Activated CD8-positive, alpha-beta memory T cell treated with anti-CD3 and anti-CD28 coated beads for 24 hours (primary cell): ENCODE results near the gene KLF11.
"Not testable (repeated sequence)": the region's sequence is repeated elsewhere in the genome, so short reads cannot be mapped to it uniquely, and the experiment has no call there.

ENCODE experiments used
- DNase-seq: peaks from one replicate; pipeline ENCODE4 v3.0.0-alpha.2; 2020

Gene KLF11

DNA sequence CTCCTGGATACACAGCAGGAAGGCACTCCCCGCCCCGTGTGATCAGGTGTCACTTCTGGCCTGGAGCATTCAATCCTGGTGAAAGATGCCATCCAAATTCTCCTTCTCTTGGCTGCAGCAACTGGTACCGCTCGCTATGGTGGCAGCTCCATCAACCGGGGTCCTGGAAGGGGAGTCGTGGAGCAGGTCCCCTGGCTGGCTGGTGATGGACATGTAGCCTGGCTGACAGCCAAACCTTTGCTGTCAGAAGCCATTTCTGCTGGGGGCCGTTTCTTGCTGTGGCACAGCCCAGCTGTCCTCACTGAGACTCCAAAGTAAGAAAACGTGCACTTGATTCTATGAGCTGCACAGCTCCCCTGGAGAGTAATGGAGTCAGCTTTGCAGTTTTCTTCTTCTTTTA lies 44.0 kb downstream of the KLF11 start:
- DNase-seq: no peak

- DNase-seq: no peak
Observed at GRCh38 chr2:10089565-10090190, 46.3 kb downstream of the KLF11 start.

- DNase-seq: peak; percentile 67
Observed at GRCh38 chr2:10091182-10091888, 48.0 kb downstream of the KLF11 start.

GRCh38 chr2:10091889-10092244 lies 48.5 kb downstream of the KLF11 start:
- DNase-seq: not testable (repeated sequence)

- DNase-seq: no peak
Observed at GRCh38 chr2:10094271-10094814, 51.0 kb downstream of the KLF11 start.

DNA sequence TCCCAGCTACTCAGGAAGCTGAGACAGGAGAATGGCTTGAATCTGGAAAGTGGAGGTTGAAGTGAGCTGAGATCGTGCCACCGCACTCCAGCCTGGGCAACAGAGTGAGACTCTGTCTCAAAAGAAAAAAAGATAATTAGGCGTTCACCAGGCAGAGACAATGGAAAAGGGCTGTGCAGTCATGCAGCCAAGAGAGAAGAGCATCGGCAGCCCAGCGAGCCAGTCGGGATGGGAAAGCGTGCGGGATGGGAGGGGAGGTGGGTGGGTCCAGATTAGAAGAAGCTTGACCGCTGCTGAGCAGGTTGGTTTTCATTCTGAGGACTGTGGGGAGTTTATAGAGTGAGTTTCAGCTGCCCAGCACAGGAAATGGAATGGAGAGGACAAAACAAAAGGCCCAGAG lies 51.8 kb downstream of the KLF11 start:
- no peak for DNase-seq

GRCh38 chr2:10096641-10097040 lies 53.3 kb downstream of the KLF11 start:
- DNase-seq: no peak

DNA sequence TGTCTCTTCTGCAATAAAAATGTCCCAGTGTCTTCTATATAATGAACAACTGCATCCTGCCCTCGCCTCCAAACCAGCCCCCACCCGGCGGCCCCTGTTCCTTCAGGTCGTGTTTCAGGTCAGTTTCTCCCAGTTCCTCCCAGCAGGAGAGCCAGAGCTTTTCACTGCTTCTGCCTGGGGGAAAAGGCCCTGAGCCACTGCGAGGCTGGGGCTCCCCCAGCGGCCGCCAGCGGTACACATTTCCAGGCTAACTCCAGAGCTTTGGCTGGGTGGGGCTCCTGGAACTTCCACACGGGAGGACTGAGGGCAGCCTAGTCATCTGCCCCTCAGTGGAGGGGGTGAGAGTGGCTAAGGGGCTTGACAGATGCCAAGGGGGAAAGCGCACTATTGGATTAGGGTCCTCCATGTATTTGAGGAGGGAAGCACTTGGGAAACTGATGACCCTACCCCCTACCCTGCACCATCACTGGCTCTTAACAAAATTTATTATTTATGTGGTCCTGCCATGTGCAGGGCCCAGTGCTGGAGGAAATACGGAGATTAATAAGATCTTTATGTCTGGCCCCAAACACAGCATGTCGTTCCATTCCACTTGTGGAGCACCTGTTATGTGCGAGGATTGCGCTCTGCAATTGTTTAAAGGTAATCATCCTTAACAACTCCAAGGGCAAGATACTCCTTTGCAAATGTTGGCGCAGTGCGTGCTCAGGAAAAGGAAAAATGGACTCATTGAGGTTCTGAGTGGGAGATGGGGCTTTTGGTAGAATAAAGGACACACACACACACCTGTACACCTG lies 54.2 kb downstream of the KLF11 start:
- no peak for DNase-seq

- DNase-seq: no peak
Observed at GRCh38 chr2:10101491-10101890, 58.1 kb downstream of the KLF11 start.

- no peak for DNase-seq
Observed at GRCh38 chr2:10103179-10103578, 59.8 kb downstream of the KLF11 start.
